ENCODE data around the gene UBE2E1. TPM values are rescaled to one million over a fixed set of nuclear protein-coding genes. Genes with fewer than 3 reads are reported as not detected.

The UBE2E1 gene
- total RNA-seq, 5 donors from 2014 or later (not counting 1 experiment from before 2014, with no cell fraction given), result 39.1 to 71.8 (median 51.6) TPM

DNA sequence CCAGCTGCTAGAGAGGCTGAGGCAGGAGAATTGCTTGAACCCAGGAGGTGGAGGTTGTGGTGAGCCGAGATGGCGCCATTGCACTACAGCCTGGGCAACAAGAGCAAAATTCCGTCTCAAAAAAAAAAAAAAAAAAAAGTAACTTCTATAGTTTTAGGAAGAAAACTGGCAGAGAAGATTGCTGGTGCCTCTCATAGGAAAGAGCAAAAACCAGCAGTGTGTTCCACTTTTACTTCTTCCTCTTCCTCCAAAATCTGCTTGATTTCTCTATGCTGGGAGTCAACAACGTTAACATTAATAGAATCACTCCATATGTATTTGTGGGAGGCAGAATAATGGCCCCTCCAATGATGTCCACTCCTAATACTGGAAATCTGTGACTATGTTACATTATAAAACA lies 126.8 kb downstream of the UBE2E1 start:
- no peak overlapping the region for H3K27ac Mint-ChIP-seq
- no CpG with 5 or more reads among the region's 4 CpGs for WGBS (ENCODE audit: insufficient coverage)
- no peak for DNase-seq
- H3K36me3 ChIP-seq (ENCODE audit: control insufficient read depth in 2 of 2, extremely low read depth in 1 of 2, insufficient read depth in 1 of 2, low read length in 1 of 2), result no peaks in the 10 kb centered on the region
- ATAC-seq (replicated peaks in 1 of 4), result no peak
- H3K9me3 Mint-ChIP-seq, result no peaks in the 10 kb centered on the region
- no peaks in the 10 kb centered on the region for H3K4me1 ChIP-seq (ENCODE audit: control insufficient read depth in 1 of 2, extremely low read depth in 1 of 2, insufficient read depth in 2 of 2, low read length in 2 of 2)
- peaks cover 0 to 4% of the 10 kb centered on the region in 2 donors for H3K27me3 Mint-ChIP-seq
- no peak overlapping the region for H3K4me3 ChIP-seq (ENCODE audit: control insufficient read depth in 1 of 2, extremely low read depth in 1 of 2, low read length in 1 of 2)
- H3K36me3 Mint-ChIP-seq, result no peaks in the 10 kb centered on the region
- ChIA-PET POLR2A (no interaction called here), CTCF (no interaction called here)
- H3K27ac ChIP-seq (ENCODE audit: low read length), result no peak overlapping the region
- no peak overlapping the region for H3K4me3 Mint-ChIP-seq
- no peaks in the 10 kb centered on the region for H3K27me3 ChIP-seq (replicated peaks in 1 of 2; ENCODE audit: control insufficient read depth in 2 of 2, extremely low read depth in 1 of 2, insufficient read depth in 2 of 2, low read length in 1 of 2)
- H3K9me3 ChIP-seq, result no peaks in the 10 kb centered on the region
- H3K4me1 Mint-ChIP-seq, result peaks cover 0 to 2% (median 0%) of the 10 kb centered on the region in 3 donors

GRCh38 chr3:23934253-23934652 lies 128.5 kb downstream of the UBE2E1 start:
- H3K4me3 Mint-ChIP-seq, result no peak overlapping the region
- CTCF ChIA-PET, result no interaction called here
- H3K4me1 Mint-ChIP-seq, result peaks cover 0 to 2% (median 0%) of the 10 kb centered on the region in 3 donors
- DNase-seq (no peak), ATAC-seq (replicated peaks in 1 of 4) (no peak)
- peaks cover 0 to 4% of the 10 kb centered on the region in 2 donors for H3K27me3 Mint-ChIP-seq
- no peaks in the 10 kb centered on the region for H3K9me3 Mint-ChIP-seq
- Histone ChIP-seq H3K4me3 (ENCODE audit: control insufficient read depth in 1 of 2, extremely low read depth in 1 of 2, low read length in 1 of 2) (no peak overlapping the region), H3K9me3 (no peaks in the 10 kb centered on the region), H3K4me1 (ENCODE audit: control insufficient read depth in 1 of 2, extremely low read depth in 1 of 2, insufficient read depth in 2 of 2, low read length in 2 of 2) (no peaks in the 10 kb centered on the region), H3K27ac (ENCODE audit: low read length) (no peak overlapping the region), H3K27me3 (replicated peaks in 1 of 2; ENCODE audit: control insufficient read depth in 2 of 2, extremely low read depth in 1 of 2, insufficient read depth in 2 of 2, low read length in 1 of 2) (no peaks in the 10 kb centered on the region), H3K36me3 (ENCODE audit: control insufficient read depth in 2 of 2, extremely low read depth in 1 of 2, insufficient read depth in 1 of 2, low read length in 1 of 2) (no peaks in the 10 kb centered on the region)
- H3K27ac Mint-ChIP-seq, result no peak overlapping the region
- H3K36me3 Mint-ChIP-seq, result no peaks in the 10 kb centered on the region
- 89% methylated on average over 1 of the region's 4 CpGs for WGBS (ENCODE audit: insufficient coverage)
- POLR2A ChIA-PET, result interaction anchor here in 1 of 2 donors (0.6 kb wide), 1 partner anchor 17 kb away, joined by 14 read pairs; no protein-coding TSS in a partner anchor

- Histone ChIP-seq H3K9me3 (no peaks in the 10 kb centered on the region), H3K4me3 (ENCODE audit: control insufficient read depth in 1 of 2, extremely low read depth in 1 of 2, low read length in 1 of 2) (no peak overlapping the region), H3K27ac (ENCODE audit: low read length) (no peak overlapping the region), H3K27me3 (replicated peaks in 1 of 2; ENCODE audit: control insufficient read depth in 2 of 2, extremely low read depth in 1 of 2, insufficient read depth in 2 of 2, low read length in 1 of 2) (no peaks in the 10 kb centered on the region), H3K36me3 (ENCODE audit: control insufficient read depth in 2 of 2, extremely low read depth in 1 of 2, insufficient read depth in 1 of 2, low read length in 1 of 2) (no peaks in the 10 kb centered on the region), H3K4me1 (ENCODE audit: control insufficient read depth in 1 of 2, extremely low read depth in 1 of 2, insufficient read depth in 2 of 2, low read length in 2 of 2) (no peaks in the 10 kb centered on the region)
- Mint-ChIP-seq H3K27ac (no peak overlapping the region), H3K9me3 (no peaks in the 10 kb centered on the region), H3K4me3 (no peak overlapping the region), H3K36me3 (no peaks in the 10 kb centered on the region), H3K4me1 (no peaks in the 10 kb centered on the region), H3K27me3 (peaks cover 0 to 4% of the 10 kb centered on the region in 2 donors)
- no CpG with 5 or more reads among the region's 1 CpG for WGBS (ENCODE audit: insufficient coverage)
- ATAC-seq (replicated peaks in 1 of 4), result no peak
- no peak for DNase-seq
- POLR2A ChIA-PET, result no interaction called here
- CTCF ChIA-PET, result no interaction called here
These were observed 131.5 kb downstream of the UBE2E1 start for GRCh38 chr3:23937296-23937695.

DNA sequence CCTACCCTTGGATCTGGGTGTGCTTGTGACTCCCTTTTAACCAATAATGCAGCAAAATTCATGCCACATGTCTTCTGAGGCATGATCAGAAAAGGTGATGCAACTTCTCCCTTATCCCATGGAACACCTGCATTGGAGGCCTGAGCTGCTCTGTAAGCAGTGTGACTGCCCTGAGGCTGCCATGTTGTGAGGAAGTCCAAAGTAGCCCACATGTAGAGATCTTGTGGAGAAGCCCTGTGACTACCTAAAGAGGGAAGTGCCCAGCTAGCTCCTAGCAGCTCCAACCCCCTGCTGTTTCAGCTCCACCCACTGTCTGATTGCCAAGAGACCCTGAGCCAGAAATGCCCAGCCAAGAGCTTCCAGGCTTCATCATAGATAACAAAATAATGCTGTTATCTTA lies 132.9 kb downstream of the UBE2E1 start:
- DNase-seq (no peak), ATAC-seq (replicated peaks in 1 of 4) (no peak)
- Histone ChIP-seq H3K4me1 (ENCODE audit: control insufficient read depth in 1 of 2, extremely low read depth in 1 of 2, insufficient read depth in 2 of 2, low read length in 2 of 2) (no peaks in the 10 kb centered on the region), H3K9me3 (no peaks in the 10 kb centered on the region), H3K27me3 (replicated peaks in 1 of 2; ENCODE audit: control insufficient read depth in 2 of 2, extremely low read depth in 1 of 2, insufficient read depth in 2 of 2, low read length in 1 of 2) (no peaks in the 10 kb centered on the region), H3K36me3 (ENCODE audit: control insufficient read depth in 2 of 2, extremely low read depth in 1 of 2, insufficient read depth in 1 of 2, low read length in 1 of 2) (no peaks in the 10 kb centered on the region), H3K27ac (ENCODE audit: low read length) (no peak overlapping the region), H3K4me3 (ENCODE audit: control insufficient read depth in 1 of 2, extremely low read depth in 1 of 2, low read length in 1 of 2) (no peak overlapping the region)
- CTCF ChIA-PET, result no interaction called here
- no peaks in the 10 kb centered on the region for H3K9me3 Mint-ChIP-seq
- peaks cover 0 to 5% (median 3%) of the 10 kb centered on the region in 3 donors for H3K4me1 Mint-ChIP-seq
- POLR2A ChIA-PET, result no interaction called here
- H3K27me3 Mint-ChIP-seq, result peaks cover 0 to 4% of the 10 kb centered on the region in 2 donors
- no peak overlapping the region for H3K4me3 Mint-ChIP-seq
- no peak overlapping the region for H3K27ac Mint-ChIP-seq
- no peaks in the 10 kb centered on the region for H3K36me3 Mint-ChIP-seq

DNA sequence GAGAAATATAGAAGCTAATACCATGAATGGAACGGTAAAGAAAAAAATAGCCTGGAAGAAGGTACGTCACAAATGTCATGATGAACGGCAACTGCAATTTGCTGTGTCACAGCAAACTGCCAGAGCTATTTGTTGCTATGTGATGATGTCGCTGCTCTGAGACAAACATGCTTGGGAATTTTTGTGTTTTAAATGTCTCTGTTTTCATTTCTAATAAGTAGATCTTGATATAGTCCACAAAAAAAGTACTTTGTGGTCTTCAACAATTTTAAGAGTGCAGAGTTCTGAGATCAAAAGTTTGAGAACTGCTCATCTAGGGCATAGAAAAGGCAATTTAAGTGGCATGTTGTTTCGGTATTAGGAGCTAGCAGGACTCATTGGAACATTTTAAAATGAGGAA lies 135.0 kb downstream of the UBE2E1 start:
- ATAC-seq (replicated peaks in 1 of 4), result no peak
- Histone ChIP-seq H3K27ac (ENCODE audit: low read length) (no peak overlapping the region), H3K36me3 (ENCODE audit: control insufficient read depth in 2 of 2, extremely low read depth in 1 of 2, insufficient read depth in 1 of 2, low read length in 1 of 2) (no peaks in the 10 kb centered on the region), H3K27me3 (replicated peaks in 1 of 2; ENCODE audit: control insufficient read depth in 2 of 2, extremely low read depth in 1 of 2, insufficient read depth in 2 of 2, low read length in 1 of 2) (no peaks in the 10 kb centered on the region), H3K4me1 (ENCODE audit: control insufficient read depth in 1 of 2, extremely low read depth in 1 of 2, insufficient read depth in 2 of 2, low read length in 2 of 2) (peaks cover 0 to 7% of the 10 kb centered on the region in 2 experiments), H3K4me3 (ENCODE audit: control insufficient read depth in 1 of 2, extremely low read depth in 1 of 2, low read length in 1 of 2) (no peak overlapping the region), H3K9me3 (no peaks in the 10 kb centered on the region)
- no peaks in the 10 kb centered on the region for H3K27me3 Mint-ChIP-seq
- 83% methylated on average over 2 of the region's 5 CpGs for WGBS (ENCODE audit: insufficient coverage)
- no peak overlapping the region for H3K4me3 Mint-ChIP-seq
- H3K4me1 Mint-ChIP-seq, result peaks cover 7 to 15% (median 11%) of the 10 kb centered on the region in 3 donors
- ChIA-PET POLR2A (interaction anchor here in 1 of 2 donors (0.7 kb wide), 1 partner anchor 24 kb away, joined by 3 read pairs; the partner anchor contains the start of genes NKIRAS1 and RPL15), CTCF (interaction anchor here in 1 of 2 donors (1.2 kb wide), 1 partner anchor 28 kb away, joined by 3 read pairs; no protein-coding TSS in a partner anchor)
- no peaks in the 10 kb centered on the region for H3K9me3 Mint-ChIP-seq
- H3K36me3 Mint-ChIP-seq, result no peaks in the 10 kb centered on the region
- H3K27ac Mint-ChIP-seq, result no peak overlapping the region
- DNase-seq, result no peak

Other genes with a start within 250 kb of the UBE2E1 start
- gene NKIRAS1, start 111.0 kb downstream of the UBE2E1 start, total RNA-seq, result 1 to 10 TPM; 2.2 to 4.1 (median 3.6) TPM
- 1,000 to 10,000 TPM; 1,997 to 2,171 (median 2,116) TPM for gene RPL15, start 111.2 kb downstream of the UBE2E1 start, total RNA-seq
- 10 to 100 TPM; 44.4 to 96.7 (median 51.7) TPM for gene NR1D2, start 139.3 kb downstream of the UBE2E1 start, total RNA-seq

All from T-cell (primary cell).